HG02610 (cell line): Measurements from ENCODE around the gene FBXW8.

Source experiments
- ATAC-seq: cut with Tn5 transposase; IDR thresholded peaks from one replicate; pipeline ENCODE4 v1.9.1; 2021; ENCODE audit warnings: mild to moderate bottlenecking, moderate library complexity; ENCODE audit not compliant: unreplicated experiment

The FBXW8 gene

GRCh38 chr12:116990329-116990728 lies 79.6 kb downstream of the FBXW8 start:
- no peak for ATAC-seq

DNA sequence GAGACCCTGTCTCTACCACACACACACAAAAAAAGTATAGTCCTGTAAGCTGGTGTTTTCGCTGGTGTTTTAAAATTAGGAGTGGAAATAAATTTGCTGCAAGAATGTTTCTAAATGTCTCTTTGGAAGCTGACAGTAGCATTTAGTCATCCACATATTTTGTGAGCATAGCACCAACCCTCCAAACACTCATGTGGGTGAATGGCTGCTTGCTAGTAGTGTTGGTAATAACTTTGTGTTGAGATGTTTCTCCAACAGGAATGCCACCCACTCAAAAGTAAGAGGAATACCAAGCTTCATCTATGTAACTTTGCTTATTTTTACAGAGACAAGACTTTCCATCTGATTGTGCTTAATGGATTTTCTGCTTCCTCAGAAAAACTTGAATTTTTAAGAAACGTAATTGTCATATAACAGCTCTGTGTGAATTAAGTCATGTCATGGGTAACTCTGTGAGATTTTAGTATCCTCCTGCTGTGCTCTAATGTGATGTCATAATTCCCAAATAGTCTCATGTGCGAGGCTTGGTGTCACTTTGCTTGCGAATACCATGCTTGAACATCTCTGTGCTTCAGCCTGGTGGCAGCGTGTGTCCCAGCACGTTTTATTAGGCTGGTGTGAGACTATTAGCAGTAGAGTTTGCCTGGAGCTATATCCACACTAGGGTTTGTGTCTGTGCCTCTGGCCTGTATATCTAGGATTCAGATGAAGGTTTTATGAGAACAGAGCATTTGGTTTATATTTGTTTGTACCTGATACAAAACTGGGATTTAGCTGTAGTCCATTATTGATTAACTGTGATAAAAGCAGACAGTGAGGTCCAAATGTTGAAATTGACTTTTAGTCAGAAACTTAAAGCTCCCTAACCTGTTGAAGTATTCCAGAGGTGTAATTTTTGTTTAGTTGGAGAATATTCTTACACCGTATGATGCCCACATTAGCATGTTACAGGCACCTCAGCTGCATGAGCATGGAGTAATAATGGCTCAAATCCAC lies 80.5 kb downstream of the FBXW8 start:
- ATAC-seq, result no peak

GRCh38 chr12:116996093-116996492 lies 85.3 kb downstream of the FBXW8 start:
- no peak for ATAC-seq

DNA sequence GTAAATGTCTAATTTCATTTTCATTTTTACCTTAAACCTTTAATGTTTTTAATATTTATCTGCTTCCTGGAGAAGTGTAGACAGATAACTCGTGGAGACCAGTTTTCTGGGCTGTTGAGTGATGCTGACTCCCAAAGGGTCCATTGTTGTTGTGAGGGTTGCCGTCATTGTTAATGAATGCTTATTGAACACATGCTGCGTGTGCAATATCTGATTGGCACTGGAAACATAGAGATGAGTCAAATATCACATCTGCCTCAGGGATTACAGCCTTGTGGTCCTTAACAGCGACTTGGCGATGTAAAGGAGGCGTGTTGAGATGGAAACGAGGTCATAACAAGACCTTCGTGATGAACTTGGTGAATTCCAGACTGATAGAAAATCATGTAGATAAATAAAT lies 85.9 kb downstream of the FBXW8 start:
- no peak for ATAC-seq

GRCh38 chr12:116999066-116999465 lies 88.3 kb downstream of the FBXW8 start:
- ATAC-seq, result no peak

DNA sequence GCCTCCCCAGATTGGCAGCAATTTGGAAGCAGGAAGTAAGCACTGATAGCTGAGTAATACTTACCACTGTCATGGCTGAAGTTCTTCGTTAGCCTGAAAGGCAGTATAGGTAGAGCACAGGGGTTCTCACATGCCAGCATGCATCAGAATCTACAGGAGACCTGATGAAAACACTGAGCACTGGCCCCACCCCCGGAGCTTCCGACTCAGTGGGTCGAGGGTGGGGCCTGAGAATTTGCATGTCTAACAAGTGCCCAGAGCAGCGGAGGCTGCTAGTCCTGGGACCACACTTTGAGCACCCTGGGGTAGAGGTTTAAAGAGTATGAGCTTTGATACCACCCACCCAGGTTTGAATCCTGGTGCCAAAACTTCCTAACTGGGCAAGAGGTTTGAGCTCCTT lies 89.6 kb downstream of the FBXW8 start:
- ATAC-seq, result no peak

DNA sequence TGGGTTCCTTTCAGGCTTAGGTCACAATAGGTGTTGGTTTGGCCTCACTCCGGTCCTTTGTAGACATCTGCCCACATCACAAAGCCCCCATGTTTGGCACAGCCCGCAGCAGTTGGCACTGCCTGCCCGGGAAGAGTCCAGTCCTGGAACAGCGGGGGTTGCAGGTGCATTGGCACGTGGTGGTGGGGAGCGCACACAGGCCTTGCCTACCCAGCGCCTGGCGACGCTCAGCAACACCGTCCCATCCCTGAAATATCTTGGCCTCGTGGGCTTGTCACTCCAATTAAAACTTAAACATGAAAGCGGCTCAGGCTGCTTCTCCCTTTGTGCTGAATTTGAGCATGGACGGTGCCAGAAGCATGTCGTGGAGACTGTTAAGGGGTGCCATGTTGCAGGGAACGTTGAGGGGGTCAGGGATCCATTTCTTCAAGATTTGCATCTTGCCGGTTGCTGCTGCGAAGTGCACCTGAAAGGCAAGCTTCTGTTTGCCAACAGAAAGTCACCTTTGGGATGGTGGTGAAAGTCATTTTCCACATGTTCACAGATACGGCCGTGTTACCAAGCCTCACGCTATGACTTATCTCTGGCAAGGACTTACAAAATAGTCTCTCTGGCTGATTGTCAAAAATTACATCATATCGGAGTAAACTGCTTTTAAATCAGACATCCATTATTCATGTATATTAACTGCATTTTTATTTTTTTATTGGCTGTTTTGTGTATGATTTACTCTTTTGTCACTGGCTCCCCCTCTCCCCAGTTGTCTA lies 91.5 kb downstream of the FBXW8 start:
- ATAC-seq, result no peak

- ATAC-seq, result no peak
Measured at GRCh38 chr12:117003883-117004404, 93.2 kb downstream of the FBXW8 start.

- ATAC-seq, result no peak
Measured at GRCh38 chr12:117005417-117006046, 94.8 kb downstream of the FBXW8 start.

DNA sequence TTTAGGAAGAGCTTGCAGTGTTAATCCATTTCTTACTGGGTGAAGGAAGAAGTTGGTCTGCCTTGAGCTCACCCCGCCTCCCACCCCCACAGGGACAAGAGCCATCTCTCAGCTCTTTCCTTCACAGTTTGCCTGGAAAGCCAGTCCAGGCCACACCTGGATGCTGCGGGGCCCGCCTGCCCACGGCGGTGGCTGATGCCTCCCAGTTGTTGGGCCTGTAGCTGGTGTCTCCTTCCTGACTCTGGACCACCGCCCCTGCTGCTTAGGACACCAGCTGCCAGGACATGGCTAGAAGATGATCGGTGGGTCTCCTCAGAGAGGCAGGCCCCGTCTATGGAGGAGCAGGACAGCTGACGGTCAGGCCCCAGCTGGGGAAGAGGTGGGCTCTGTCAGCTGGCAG lies 95.6 kb downstream of the FBXW8 start:
- ATAC-seq, result no peak

DNA sequence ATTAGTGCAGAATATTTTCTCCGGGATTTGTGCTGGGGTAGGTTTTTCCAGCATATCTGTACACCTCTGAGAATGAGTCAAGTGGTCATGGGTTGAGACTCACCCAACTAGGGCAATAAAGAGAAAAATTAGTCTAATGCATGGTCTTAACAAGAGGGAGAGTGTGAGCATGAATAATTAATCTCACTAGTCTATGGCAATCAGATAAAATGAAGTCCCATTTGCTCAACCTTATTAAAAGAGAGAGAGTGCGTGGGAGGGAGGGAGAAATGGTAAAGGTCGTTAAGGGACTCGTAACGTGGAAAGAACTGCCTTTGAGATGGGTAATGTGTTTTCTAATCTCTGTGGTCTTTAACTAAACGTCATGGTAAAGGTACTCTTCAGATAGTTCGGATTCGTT lies 96.8 kb downstream of the FBXW8 start:
- no peak for ATAC-seq

DNA sequence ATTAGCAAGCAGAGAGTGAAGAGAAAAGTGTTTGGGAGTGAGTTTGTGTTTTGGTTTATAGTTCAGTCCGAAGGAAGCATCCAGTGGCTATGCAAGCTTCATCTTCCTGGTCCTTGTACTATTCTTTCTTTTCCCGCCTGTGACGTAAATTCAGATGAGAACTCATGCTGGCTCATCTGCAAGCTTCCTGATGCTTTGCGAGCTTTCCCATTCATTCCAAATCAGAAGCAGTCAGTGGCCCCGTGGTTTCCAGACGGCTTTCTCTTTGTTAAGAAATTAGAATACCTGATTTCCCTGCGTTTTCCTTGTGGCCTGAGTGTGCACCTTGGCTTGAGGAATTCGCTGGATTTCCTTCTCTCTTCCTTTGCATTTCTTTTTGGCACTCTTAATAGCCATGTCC lies 99.0 kb downstream of the FBXW8 start:
- ATAC-seq, result no peak

DNA sequence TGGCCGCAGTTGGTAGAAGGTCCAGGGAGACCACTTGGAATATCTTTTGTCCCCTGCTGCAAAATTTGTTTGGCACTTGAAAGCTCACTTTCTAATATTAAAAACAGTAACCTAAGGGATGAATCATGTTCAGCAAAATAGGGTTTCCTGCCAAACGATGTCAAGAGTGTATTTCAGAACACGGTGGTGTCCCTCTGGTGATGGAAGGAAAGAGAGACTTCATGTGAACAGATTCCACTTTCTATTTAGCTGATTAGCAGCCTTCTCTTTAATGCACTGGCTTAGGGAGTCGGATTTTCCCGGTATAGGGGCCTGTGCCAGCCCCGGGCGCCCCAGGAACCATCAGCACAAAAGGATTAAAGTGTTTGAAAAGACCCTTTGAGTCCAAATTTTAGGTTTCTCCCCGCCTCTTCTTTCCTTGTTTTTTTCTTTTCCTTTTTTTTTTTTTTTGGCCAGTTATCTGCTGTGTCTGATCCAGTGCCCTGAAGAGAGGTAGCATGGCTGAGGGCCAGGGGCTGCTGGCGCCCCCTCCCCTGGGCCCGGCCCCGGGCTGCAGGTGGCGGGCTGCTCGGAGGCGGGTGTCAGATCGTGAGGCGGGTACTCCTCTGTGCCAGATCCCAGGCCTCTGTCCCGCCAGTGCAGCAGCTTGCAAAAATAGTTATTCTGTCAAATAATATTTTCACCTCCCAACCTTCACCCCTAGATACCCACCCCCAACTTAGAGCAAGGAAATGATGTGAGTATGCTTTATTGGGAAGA lies 100.1 kb downstream of the FBXW8 start:
- no peak for ATAC-seq

DNA sequence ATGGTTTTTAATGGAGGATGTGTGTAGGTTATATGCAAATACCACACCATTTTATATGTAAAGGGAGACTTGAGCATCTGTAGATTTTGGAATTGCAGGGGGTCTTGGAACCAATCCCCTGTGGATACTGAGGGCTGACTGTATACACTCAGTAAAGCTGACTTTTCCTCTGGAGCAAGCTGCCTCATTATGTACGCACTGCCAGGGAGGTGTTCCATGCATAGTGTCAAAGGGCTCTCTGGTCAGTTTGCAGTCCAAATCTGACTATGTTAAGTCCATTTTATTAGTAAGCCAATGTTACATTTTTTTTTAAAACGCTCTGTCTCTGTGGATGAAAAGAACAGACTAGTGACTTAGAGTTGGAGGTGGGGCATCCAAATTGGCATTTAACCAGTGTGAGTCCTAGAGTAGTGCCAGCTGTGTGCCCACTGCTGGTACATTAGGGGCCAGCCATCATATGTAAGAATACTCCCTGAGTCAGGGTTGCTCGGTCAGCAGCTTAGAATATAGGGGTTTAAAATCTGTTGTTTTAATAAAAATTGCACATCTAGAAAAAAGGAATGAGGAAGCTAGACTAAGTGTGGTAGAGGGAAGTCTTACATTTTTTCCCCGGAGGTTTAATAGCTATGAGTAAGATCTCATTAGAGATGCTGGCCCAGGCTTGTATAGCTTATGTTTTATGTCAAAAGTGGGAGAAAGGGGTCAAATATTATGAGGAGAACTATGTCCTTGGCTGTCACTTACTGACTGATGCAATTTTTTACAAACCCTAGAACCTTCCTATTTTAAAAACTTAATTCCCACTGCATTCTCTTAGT lies 101.4 kb downstream of the FBXW8 start:
- ATAC-seq, result no peak

GRCh38 chr12:117013726-117014125 lies 103.0 kb downstream of the FBXW8 start:
- no peak for ATAC-seq

DNA sequence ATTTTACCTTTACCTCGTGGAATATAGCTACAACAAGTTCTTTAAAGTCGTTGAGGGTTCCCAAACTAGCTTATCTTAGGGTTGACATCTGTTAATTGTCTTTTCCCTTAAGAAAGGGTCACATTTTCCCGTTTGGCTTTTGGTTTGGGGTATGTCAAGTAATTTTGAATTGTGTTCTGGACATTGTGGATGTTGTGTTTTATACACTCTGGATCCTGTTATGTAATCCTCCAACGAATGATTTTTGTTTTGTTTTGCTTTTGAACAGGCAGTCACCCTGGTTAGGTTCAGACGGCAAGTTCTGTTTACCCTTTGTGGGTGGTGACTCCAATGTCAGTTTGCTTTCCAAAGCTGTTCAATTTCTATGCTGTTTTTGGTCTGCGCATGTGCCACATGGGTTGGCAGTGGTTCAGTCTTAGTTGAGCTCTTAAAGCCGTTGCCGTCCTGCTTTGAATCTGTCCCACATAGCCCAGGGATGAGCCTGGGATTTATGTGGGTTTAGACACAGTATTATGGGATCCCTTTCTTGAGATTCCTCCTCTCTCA lies 103.7 kb downstream of the FBXW8 start:
- no peak for ATAC-seq

DNA sequence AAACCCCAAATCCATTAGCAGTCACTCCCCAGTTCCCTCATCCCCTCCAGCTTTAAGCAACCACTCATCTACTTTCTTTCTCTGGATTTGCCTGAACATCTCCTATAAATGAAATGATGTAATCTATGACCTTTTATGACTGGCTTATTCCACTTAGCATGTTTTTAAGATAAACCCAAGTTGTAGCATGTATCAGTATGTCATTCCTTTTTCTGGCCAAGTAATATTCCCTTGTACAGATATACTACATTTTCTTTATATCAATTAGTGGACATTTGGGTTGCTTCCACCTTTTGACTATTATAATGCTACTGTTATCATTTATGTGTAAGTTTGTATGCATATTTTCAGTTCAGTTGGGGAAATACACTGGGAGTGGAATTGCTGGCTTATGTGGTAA lies 105.1 kb downstream of the FBXW8 start:
- no peak for ATAC-seq

GRCh38 chr12:117017807-117018206 lies 107.1 kb downstream of the FBXW8 start:
- ATAC-seq, result no peak

- no peak for ATAC-seq
Measured at GRCh38 chr12:117018276-117018675, 107.5 kb downstream of the FBXW8 start.
